Measurements from ENCODE around the gene LTC4S. TPM values are rescaled to one million over a fixed set of nuclear protein-coding genes. Genes with fewer than 3 reads are reported as not detected.

The LTC4S gene
- total and polyA plus RNA-seq, 9 of the 15 experiments (the other 6 are each of a cell fraction or from before 2014, with no cell fraction given): 0.17 to 0.77 (median 0.75) TPM; not detected in 6

DNA sequence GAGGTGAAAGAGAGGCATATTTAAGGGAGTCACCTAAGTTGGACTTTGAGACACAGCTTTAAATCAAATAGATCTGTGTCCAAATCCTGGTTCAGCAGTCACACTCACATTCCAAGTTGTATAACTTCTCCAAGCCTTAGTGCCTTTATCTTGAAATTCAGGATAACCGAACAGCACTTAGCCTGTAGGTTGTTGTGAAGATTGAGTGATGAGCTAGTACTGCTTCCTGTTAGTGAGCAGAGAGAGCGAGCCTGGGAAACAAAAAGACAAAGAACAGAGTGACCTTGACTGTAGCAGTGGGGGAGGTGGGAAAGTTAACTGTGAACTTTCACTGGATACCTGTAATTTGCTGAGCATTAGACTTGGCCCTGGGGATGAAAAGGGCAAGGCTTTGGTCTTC lies 38.8 kb upstream of the LTC4S start:
- no peak for FAIRE-seq

DNA sequence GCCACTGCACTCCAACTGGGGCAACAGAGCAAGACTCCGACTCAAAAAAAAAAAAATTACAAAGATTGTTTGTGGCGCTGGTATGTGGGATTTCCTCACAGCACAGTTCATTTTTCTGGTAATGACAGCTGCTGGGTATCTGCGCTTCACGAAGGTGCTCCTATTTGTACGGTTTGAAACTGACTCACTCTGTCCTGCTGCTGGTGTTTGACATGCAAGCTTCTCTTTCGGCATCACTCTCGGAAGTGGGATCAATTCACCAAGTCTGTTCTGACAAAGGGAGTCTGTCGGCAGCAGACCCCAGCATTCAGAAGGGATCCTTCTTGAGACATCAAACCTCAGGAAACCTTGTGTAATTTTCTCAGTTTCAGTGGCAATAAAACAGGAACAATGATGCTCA lies 34.8 kb upstream of the LTC4S start:
- whole genome bisulfite sequencing (ENCODE audit: insufficient coverage, low coverage, missing lambda C conversion rate): 92% methylated on average over 6 of the region's 8 CpGs
- DNase-seq (ENCODE audit: extremely low read depth in 1 of 4, low spot score in 3 of 4): no peak
- CTCF ChIA-PET (ENCODE audit: low intra/inter-chr PET ratio): no interaction called here
- no peak for ATAC-seq
- H3K36me3 ChIP-seq (ENCODE audit: control insufficient read depth, insufficient read depth, low read length): peaks cover 5% of the 10 kb centered on the region; the same call in 2 of the 3 replicates
- H4K20me1 ChIP-seq (replicated peaks; ENCODE audit: control insufficient read depth, insufficient read depth, low read length): peaks cover 41% of the 10 kb centered on the region
- no peak overlapping the region for H3K4me2 ChIP-seq (ENCODE audit: insufficient read depth, low read length)
- no peak overlapping the region for H3K9ac ChIP-seq (ENCODE audit: insufficient read depth in 1 of 2, low read depth in 2 of 2, low read length in 2 of 2)
- no peak overlapping the region for H2AFZ ChIP-seq (ENCODE audit: low read depth, low read length)
- H3K27me3 ChIP-seq (ENCODE audit: control insufficient read depth in 2 of 2, insufficient read depth in 2 of 2, low read length in 2 of 2): no peaks in the 10 kb centered on the region
- H3K4me3 ChIP-seq: no peak overlapping the region
- POLR2A ChIA-PET: interaction anchor here (0.7 to 1.2 kb wide), 2 partner anchors 61 to 887 kb away, joined by 3 read pairs; partner anchors contain the start of gene SQSTM1
- no peak for FAIRE-seq
- intact Hi-C loops (cut with micrococcal nuclease) (no loop called here), in situ Hi-C loops (cut with MboI) (no loop called here)
- no peaks in the 10 kb centered on the region for H3K9me3 ChIP-seq (replicated peaks; ENCODE audit: control insufficient read depth, insufficient read depth, low read depth, low read length)
- BruUV-seq (replicated peaks): no TSS peak
- H3K4me1 ChIP-seq (replicated peaks in 1 of 2; ENCODE audit: control insufficient read depth in 2 of 2, insufficient read depth in 2 of 2, low read length in 2 of 2): peaks cover 22 to 41% of the 10 kb centered on the region in 2 experiments
- H3K27ac ChIP-seq (ENCODE audit: extremely low read depth, low read depth, low read length): no peak overlapping the region
- H3K9me1 ChIP-seq (ENCODE audit: control insufficient read depth, insufficient read depth, low read length): peaks cover 17% of the 10 kb centered on the region
- H3K79me2 ChIP-seq (ENCODE audit: control insufficient read depth, insufficient read depth, low read length): peaks cover 84% of the 10 kb centered on the region
- no peak for TF ChIP-seq ZNF311 (CRISPR knock-in tag; IDR thresholded peaks at IDR 0.05)
- no peak for TF ChIP-seq ZNF644 (tag; IDR thresholded peaks at IDR 0.05; ENCODE audit: low read depth)
- no peak for TF ChIP-seq ELF1 (tag; IDR thresholded peaks at IDR 0.05)
- TF ChIP-seq NUFIP1 (IDR thresholded peaks at IDR 0.05; ENCODE audit: partially characterized antibody): no peak
- TF ChIP-seq KDM5B (IDR thresholded peaks at IDR 0.05; ENCODE audit: insufficient replicate concordance, low read depth, low read length): no peak
- TF ChIP-seq, protein P1, sequence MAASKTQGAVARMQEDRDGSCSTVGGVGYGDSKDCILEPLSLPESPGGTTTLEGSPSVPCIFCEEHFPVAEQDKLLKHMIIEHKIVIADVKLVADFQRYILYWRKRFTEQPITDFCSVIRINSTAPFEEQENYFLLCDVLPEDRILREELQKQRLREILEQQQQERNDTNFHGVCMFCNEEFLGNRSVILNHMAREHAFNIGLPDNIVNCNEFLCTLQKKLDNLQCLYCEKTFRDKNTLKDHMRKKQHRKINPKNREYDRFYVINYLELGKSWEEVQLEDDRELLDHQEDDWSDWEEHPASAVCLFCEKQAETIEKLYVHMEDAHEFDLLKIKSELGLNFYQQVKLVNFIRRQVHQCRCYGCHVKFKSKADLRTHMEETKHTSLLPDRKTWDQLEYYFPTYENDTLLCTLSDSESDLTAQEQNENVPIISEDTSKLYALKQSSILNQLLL (CRISPR knock-in tag; IDR thresholded peaks at IDR 0.05; ENCODE audit: borderline replicate concordance): no peak
- no peak for TF ChIP-seq SNRNP70 (optimal IDR thresholded peaks at IDR 0.05; ENCODE audit: low read depth, low read length)

More for the DNA sequence above, 38.8 kb upstream of the LTC4S start:
- H3K4me1 ChIP-seq (replicated peaks in 1 of 2; ENCODE audit: control insufficient read depth in 2 of 2, insufficient read depth in 2 of 2, low read length in 2 of 2): peaks cover 10 to 17% of the 10 kb centered on the region in 2 experiments
- H3K4me2 ChIP-seq (ENCODE audit: insufficient read depth, low read length): no peak overlapping the region; the same call in 1 of the 2 replicates
- peaks cover 11% of the 10 kb centered on the region for H3K9me1 ChIP-seq (ENCODE audit: control insufficient read depth, insufficient read depth, low read length)
- no peaks in the 10 kb centered on the region for H3K9me3 ChIP-seq (replicated peaks; ENCODE audit: control insufficient read depth, insufficient read depth, low read depth, low read length)
- peak; percentile 72; the same call in 1 of the 2 replicates for TF ChIP-seq ESRRA (IDR thresholded peaks at IDR 0.05; ENCODE audit: borderline replicate concordance, low read depth)
- TF ChIP-seq, protein P2, sequence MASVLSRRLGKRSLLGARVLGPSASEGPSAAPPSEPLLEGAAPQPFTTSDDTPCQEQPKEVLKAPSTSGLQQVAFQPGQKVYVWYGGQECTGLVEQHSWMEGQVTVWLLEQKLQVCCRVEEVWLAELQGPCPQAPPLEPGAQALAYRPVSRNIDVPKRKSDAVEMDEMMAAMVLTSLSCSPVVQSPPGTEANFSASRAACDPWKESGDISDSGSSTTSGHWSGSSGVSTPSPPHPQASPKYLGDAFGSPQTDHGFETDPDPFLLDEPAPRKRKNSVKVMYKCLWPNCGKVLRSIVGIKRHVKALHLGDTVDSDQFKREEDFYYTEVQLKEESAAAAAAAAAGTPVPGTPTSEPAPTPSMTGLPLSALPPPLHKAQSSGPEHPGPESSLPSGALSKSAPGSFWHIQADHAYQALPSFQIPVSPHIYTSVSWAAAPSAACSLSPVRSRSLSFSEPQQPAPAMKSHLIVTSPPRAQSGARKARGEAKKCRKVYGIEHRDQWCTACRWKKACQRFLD (CRISPR knock-in tag; IDR thresholded peaks at IDR 0.05): no peak
- TF ChIP-seq KDM1A (IDR thresholded peaks at IDR 0.05): 0 out of 4 replicates have a peak, but pooled peaks of 1 of the 2 experiments have one; percentile 25
- TF ChIP-seq CBFA2T3 (IDR thresholded peaks at IDR 0.05): peak; percentile 22; the same call in 1 of the 2 replicates
- peak; percentile 63 for ATAC-seq
- peaks cover 78% of the 10 kb centered on the region for H3K79me2 ChIP-seq (ENCODE audit: control insufficient read depth, insufficient read depth, low read length)
- no peak overlapping the region for H3K4me3 ChIP-seq
- H3K27ac ChIP-seq (ENCODE audit: extremely low read depth, low read depth, low read length): peak overlapping the region; percentile 37; the same call in 1 of the 3 replicates
- DNase-seq (ENCODE audit: extremely low read depth in 1 of 4, low spot score in 3 of 4): peak in 1 of 4 experiments; percentile 23
- no peak overlapping the region for H2AFZ ChIP-seq (ENCODE audit: low read depth, low read length)
- in situ Hi-C loops (cut with MboI): no loop called here
- ChIA-PET CTCF (ENCODE audit: low intra/inter-chr PET ratio) (no interaction called here), POLR2A (interaction anchor here (0.6 to 1.6 kb wide), 2 partner anchors 12 to 135 kb away, joined by 4 to 8 read pairs; no protein-coding TSS in a partner anchor)
- H3K9ac ChIP-seq (ENCODE audit: insufficient read depth in 1 of 2, low read depth in 2 of 2, low read length in 2 of 2): no peak overlapping the region
- no peaks in the 10 kb centered on the region for H3K27me3 ChIP-seq (ENCODE audit: control insufficient read depth in 2 of 2, insufficient read depth in 2 of 2, low read length in 2 of 2)
- no TSS peak for BruUV-seq (replicated peaks)
- intact Hi-C loops (cut with micrococcal nuclease): no loop called here
- peaks cover 12% of the 10 kb centered on the region; the same call in 2 of the 3 replicates for H3K36me3 ChIP-seq (ENCODE audit: control insufficient read depth, insufficient read depth, low read length)
- 11% methylated on average over 2 of the region's 2 CpGs for WGBS (ENCODE audit: insufficient coverage, low coverage, missing lambda C conversion rate)
- H4K20me1 ChIP-seq (replicated peaks; ENCODE audit: control insufficient read depth, insufficient read depth, low read length): peaks cover 16% of the 10 kb centered on the region

Data from K562 (cell line).